Measurements from ENCODE around the gene KLK11. TPM values are rescaled to one million over a fixed set of nuclear protein-coding genes. Genes with fewer than 3 reads are reported as not detected.

The KLK11 gene
- total and polyA plus RNA-seq, 2 of the 8 experiments (the other 6 are each of a cell fraction or from before 2014, with no cell fraction given): 0.45 TPM; not detected in 1

DNA sequence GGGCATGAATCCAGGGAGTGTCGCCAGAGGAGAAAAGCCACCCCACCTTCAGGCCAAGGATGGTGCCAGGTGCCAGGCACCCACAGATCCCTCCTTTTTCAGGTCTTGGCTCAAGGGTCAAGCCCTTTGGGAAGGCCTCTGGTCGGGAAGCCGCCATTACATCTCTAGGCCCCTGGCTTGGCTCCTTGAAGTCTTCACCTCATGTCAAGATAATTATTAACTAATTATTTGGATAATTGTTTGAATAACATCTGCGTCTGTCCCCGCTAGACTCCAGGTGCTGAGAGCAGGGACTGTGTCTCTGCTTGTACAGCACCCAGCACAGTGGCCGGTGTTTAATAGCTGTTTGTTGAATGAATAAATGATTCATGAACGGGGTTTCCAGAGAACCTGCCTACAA is 37.2 kb upstream of the KLK11 start:
- Histone ChIP-seq H3K9ac (replicated peaks in 1 of 4; ENCODE audit: extremely low read depth in 1 of 4, low read depth in 3 of 4, low read length in 3 of 4) (no peak overlapping the region), H3K4me2 (ENCODE audit: insufficient read depth in 1 of 2, low read depth in 2 of 2, low read length in 2 of 2) (no peak overlapping the region; a peak in 1 of 4 replicates), H3K4me1 (replicated peaks in 1 of 4; ENCODE audit: control insufficient read depth in 3 of 4, insufficient read depth in 4 of 4, low read length in 3 of 4) (peaks cover 0 to 9% (median 1%) of the 10 kb centered on the region in 4 experiments; a peak in 4 of 7 replicates), H3K18ac (ENCODE audit: extremely low read depth, low read length) (no peak overlapping the region), H3K56ac (replicated peaks; ENCODE audit: insufficient read length, low read depth, low read length) (no peak overlapping the region), H2BK5ac (ENCODE audit: low read depth, low read length) (no peak overlapping the region), H3K9me3 (ENCODE audit: insufficient read depth in 2 of 2, low read depth in 1 of 2, low read length in 1 of 2) (no peaks in the 10 kb centered on the region), H3K79me2 (ENCODE audit: control insufficient read depth in 1 of 2, insufficient read depth in 2 of 2, low read length in 2 of 2) (no peaks in the 10 kb centered on the region), H4K91ac (replicated peaks; ENCODE audit: insufficient read length, low read length) (no peak overlapping the region), H2BK12ac (ENCODE audit: low read depth, low read length) (peak overlapping the region; percentile 12; the same call in 1 of the 2 replicates), H3K23me2 (ENCODE audit: low read depth, low read length) (peaks cover 15% of the 10 kb centered on the region; the same call in 1 of the 2 replicates), H2BK20ac (ENCODE audit: low read length) (no peak overlapping the region), H3K36me3 (ENCODE audit: control insufficient read depth in 2 of 4, insufficient read depth in 4 of 4, low read length in 3 of 4) (no peaks in the 10 kb centered on the region), H2BK120ac (replicated peaks; ENCODE audit: low read depth, low read length) (no peak overlapping the region), H3K79me1 (ENCODE audit: low read depth, low read length) (no peaks in the 10 kb centered on the region), H3K23ac (ENCODE audit: insufficient read length) (no peak overlapping the region), H4K8ac (ENCODE audit: extremely low read depth, insufficient read depth, low read length) (no peak overlapping the region), H3K4me3 (ENCODE audit: extremely low read depth in 1 of 4, insufficient read depth in 2 of 4, low read depth in 3 of 4, low read length in 4 of 4) (no peak overlapping the region), H3K27me3 (replicated peaks in 1 of 4; ENCODE audit: control insufficient read depth in 3 of 4, extremely low read depth in 1 of 4, insufficient read depth in 3 of 4, low read length in 3 of 4) (no peaks in the 10 kb centered on the region; a peak in 1 of 7 replicates), H3K27ac (ENCODE audit: low read depth, low read length) (no peak overlapping the region), H2BK15ac (ENCODE audit: low read length) (no peak overlapping the region; the same call in 1 of the 2 replicates), H4K20me1 (replicated peaks in 1 of 2; ENCODE audit: control insufficient read depth in 1 of 2, insufficient read depth in 2 of 2, low read length in 2 of 2) (no peaks in the 10 kb centered on the region), H2AK5ac (ENCODE audit: low read depth, low read length) (no peak overlapping the region), H3K14ac (ENCODE audit: insufficient read length) (no peak overlapping the region), H2AFZ (ENCODE audit: low read length) (no peak overlapping the region), H3K4ac (replicated peaks; ENCODE audit: insufficient read length, low read depth, low read length) (no peak overlapping the region), H4K5ac (ENCODE audit: insufficient read length, low read depth, low read length) (no peak overlapping the region)
- ChIA-PET CTCF (ENCODE audit: partially characterized antibody) (interaction anchor here (0.6 to 1.2 kb wide), 3 partner anchors 47 to 340 kb away, joined by 3 read pairs; no protein-coding TSS in a partner anchor), POLR2A (ENCODE audit: partially characterized antibody) (no interaction called here)
- FAIRE-seq: no peak
- no peak for DNase-seq (ENCODE audit: low read depth in 1 of 2, low spot score in 2 of 2)
- WGBS, 2 experiments (ENCODE audit: extremely low coverage in 1 of 2, insufficient coverage in 1 of 2, insufficient read length in 1 of 2, insufficient replicate concordance in 2 of 2, low coverage in 1 of 2, low lambda C conversion rate in 2 of 2, missing lambda C conversion rate in 1 of 2): 92% methylated on average over 7 of the region's 7 CpGs; no CpG with 5 or more reads in 1 of the 2 experiments
- TF ChIP-seq RFX5 (IDR thresholded peaks at IDR 0.05; ENCODE audit: borderline replicate concordance, low read depth, low read length): no peak
- TF ChIP-seq, protein P1, sequence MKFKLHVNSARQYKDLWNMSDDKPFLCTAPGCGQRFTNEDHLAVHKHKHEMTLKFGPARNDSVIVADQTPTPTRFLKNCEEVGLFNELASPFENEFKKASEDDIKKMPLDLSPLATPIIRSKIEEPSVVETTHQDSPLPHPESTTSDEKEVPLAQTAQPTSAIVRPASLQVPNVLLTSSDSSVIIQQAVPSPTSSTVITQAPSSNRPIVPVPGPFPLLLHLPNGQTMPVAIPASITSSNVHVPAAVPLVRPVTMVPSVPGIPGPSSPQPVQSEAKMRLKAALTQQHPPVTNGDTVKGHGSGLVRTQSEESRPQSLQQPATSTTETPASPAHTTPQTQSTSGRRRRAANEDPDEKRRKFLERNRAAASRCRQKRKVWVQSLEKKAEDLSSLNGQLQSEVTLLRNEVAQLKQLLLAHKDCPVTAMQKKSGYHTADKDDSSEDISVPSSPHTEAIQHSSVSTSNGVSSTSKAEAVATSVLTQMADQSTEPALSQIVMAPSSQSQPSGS (IDR thresholded peaks at IDR 0.05; ENCODE audit: low read length): no peak
- TF ChIP-seq EP300 (IDR thresholded peaks at IDR 0.05; ENCODE audit: borderline replicate concordance in 1 of 2, low read depth in 2 of 2, low read length in 2 of 2): no peak
- no peak for TF ChIP-seq BACH1 (IDR thresholded peaks at IDR 0.05; ENCODE audit: low read length)
- no peak for TF ChIP-seq SAP30 (IDR thresholded peaks at IDR 0.05; ENCODE audit: insufficient read depth, insufficient replicate concordance, low read length)
- no peak for TF ChIP-seq TAF1 (IDR thresholded peaks at IDR 0.05; ENCODE audit: low read depth, low read length)
- no peak for TF ChIP-seq CBX8 (IDR thresholded peaks at IDR 0.05; ENCODE audit: borderline replicate concordance, low read depth, low read length)
- TF ChIP-seq KDM1A (IDR thresholded peaks at IDR 0.05; ENCODE audit: borderline replicate concordance, low read length): no peak
- TF ChIP-seq CTBP2 (IDR thresholded peaks at IDR 0.05; ENCODE audit: borderline replicate concordance, insufficient read depth, insufficient read length, low read length): no peak
- TF ChIP-seq BRCA1 (IDR thresholded peaks at IDR 0.05; ENCODE audit: low read depth, low read length): no peak
- no peak for TF ChIP-seq RAD21 (IDR thresholded peaks at IDR 0.05 in 1 of 2, conservative IDR thresholded peaks at IDR 0.05 in 1 of 2; ENCODE audit: low read depth in 2 of 2, low read length in 2 of 2)

Measured in H1 (cell line).